H1 (cell line): ENCODE data around the gene ENTPD8. TPM values are rescaled to one million over a fixed set of nuclear protein-coding genes. Genes with fewer than 3 reads are reported as not detected.

Experiments
- ASH2L ChIP-seq: fragments of 200-600, 300-600 bp; sonication (generic); IDR thresholded peaks from one replicate; pipeline ENCODE4 v1.7.1; 2017; ENCODE audit warnings: low read length
- CHD7 ChIP-seq: fragments of 300-600 bp; sonication (generic); IDR thresholded peaks from 2 replicates; pipeline ENCODE4 v1.7.1; 2012; ENCODE audit warnings: low read length, moderate library complexity, mild to moderate bottlenecking, inconsistent platforms; ENCODE audit not compliant: insufficient replicate concordance
- EP300 ChIP-seq, 2 experiments: IDR thresholded peaks; 1 replicate in 1 of 2; 2 replicates in 1 of 2; pipeline ENCODE4 v1.6.1; 2011 to 2012; ENCODE audit warnings: low read depth in 2 of 2, low read length in 2 of 2, mild to moderate bottlenecking in 2 of 2, borderline replicate concordance in 1 of 2, inconsistent platforms in 1 of 2, moderate library complexity in 1 of 2
- POLR2A ChIP-seq, 2 experiments: IDR thresholded peaks; 1 replicate in 1 of 2; 2 replicates in 1 of 2; pipeline ENCODE4 v1.6.1; 2011; ENCODE audit warnings: low read depth in 2 of 2, low read length in 2 of 2, mild to moderate bottlenecking in 2 of 2; ENCODE audit errors: control extremely low read depth in 1 of 2
- SAP30 ChIP-seq: fragments of 300-600 bp; sonication (generic); IDR thresholded peaks from 2 replicates; pipeline ENCODE4 v1.7.1; 2012; ENCODE audit warnings: low read length, moderate library complexity, mild to moderate bottlenecking, inconsistent platforms; ENCODE audit not compliant: insufficient read depth, insufficient replicate concordance
- SIX5 ChIP-seq: IDR thresholded peaks from 2 replicates; pipeline ENCODE4 v1.6.1; 2011; ENCODE audit warnings: mild to moderate bottlenecking, low read depth, low read length
- SRF ChIP-seq: IDR thresholded peaks from 2 replicates; pipeline ENCODE4 v1.6.1; 2011; ENCODE audit warnings: mild to moderate bottlenecking, low read depth, low read length, moderate library complexity
- TAF7 ChIP-seq: optimal IDR thresholded peaks from 2 replicates; pipeline ENCODE3; 2011; ENCODE audit warnings: low read depth, mild to moderate bottlenecking, inconsistent platforms, low read length, moderate library complexity, borderline replicate concordance
- TCF12 ChIP-seq: IDR thresholded peaks from 2 replicates; pipeline ENCODE4 v1.6.1; 2011; ENCODE audit warnings: low read depth, mild to moderate bottlenecking, low read length
- TEAD4 ChIP-seq: IDR thresholded peaks from 2 replicates; pipeline ENCODE4 v1.6.1; 2012; ENCODE audit warnings: low read depth, low read length, inconsistent platforms, mixed read lengths
- ZNF274 ChIP-seq: IDR thresholded peaks from 2 replicates; pipeline ENCODE4 v1.7.0; 2012; ENCODE audit warnings: low read length, borderline replicate concordance; ENCODE audit errors: extremely low read depth
- polyA plus RNA-seq, 7 experiments: library from polyadenylated mRNA; depleted of rRNA in 3 of 7; stranded (reverse) in 5 of 7; unstranded in 2 of 7; fragments of >200 nt in 5 of 7; fragments of 200-250 nt in 2 of 7; gene quantifications; 1 replicate in 5 of 7; 2 replicates in 1 of 7; 4 replicates in 1 of 7; pipeline versions ENCODE4 v1.2.1 to v1.2.3, GENCODE V29; 2011 to 2013; ENCODE audit warnings: missing spikeins in 2 of 7, mixed read lengths in 2 of 7
- total RNA-seq: library from RNA; stranded (reverse); fragmentation: NEBNext Ultra II Directional; extraction: Animal tissue kit (Norgen Biotek cat#: 25700); gene quantifications from 2 replicates; pipeline ENCODE4 v1.2.1, GENCODE V29; 2021

ENTPD8 gene
- total and polyA plus RNA-seq, 2 of the 8 experiments (the other 6 are each of a cell fraction or from before 2014, with no cell fraction given) = 0.48 to 0.51 TPM

DNA sequence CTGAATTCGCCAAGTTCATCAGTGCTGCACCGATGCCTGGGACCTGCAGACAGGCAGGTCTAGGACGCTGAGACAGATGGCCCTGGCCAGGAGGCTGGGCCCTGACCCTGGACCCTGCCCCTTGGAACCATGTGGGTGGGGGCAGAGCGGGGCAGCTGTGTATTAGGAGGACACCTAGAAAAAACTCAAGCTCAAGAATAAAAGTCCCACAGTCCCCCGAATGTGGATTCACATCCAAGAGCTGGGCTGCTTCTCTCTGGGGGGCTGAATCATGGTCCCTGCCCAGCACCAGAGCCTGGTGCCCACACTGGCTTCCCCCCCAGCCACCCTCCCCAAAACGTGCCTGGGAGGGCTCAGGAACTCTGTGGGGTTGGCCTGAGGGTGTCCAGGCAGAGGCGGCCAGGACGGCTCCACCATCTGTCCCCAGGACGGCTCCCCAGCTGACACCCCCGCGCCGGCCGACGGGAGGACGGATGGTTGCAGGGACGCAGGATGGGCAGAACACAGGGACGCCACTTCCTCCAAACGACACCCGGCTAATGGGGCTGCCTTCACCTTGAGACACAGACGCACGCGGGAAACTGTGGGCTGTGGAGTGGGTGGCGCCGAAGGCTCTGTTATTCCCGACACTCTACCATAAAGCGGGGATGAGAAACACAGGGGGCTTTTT, 53.1 kb downstream of the ENTPD8 start (continued):
- TF ChIP-seq CHD7 (no peak), TAF7 (no peak), ASH2L (no peak), SRF (no peak), SAP30 (no peak), EP300 (IDR thresholded peaks at IDR 0.05; ENCODE audit: borderline replicate concordance in 1 of 2, low read depth in 2 of 2, low read length in 2 of 2) (no peak), ZNF274 (no peak), POLR2A (IDR thresholded peaks at IDR 0.05; ENCODE audit: control extremely low read depth in 1 of 2, low read depth in 2 of 2, low read length in 2 of 2) (no peak), SIX5 (no peak), TCF12 (no peak), TEAD4 (no peak)
